ENCODE measurements around the gene FSCN2. TPM values are rescaled to one million over a fixed set of nuclear protein-coding genes. Genes with fewer than 3 reads are reported as not detected.

FSCN2 gene
- total RNA-seq (2022; extraction: Qiagen RNA extraction) = 0.59 to 1.9 TPM (median 1.4 TPM) in 5 replicates

GRCh38 chr17:81527591-81528383 is at the start of gene FSCN2:
TSS of gene FSCN2 (plus strand) at chr17:81528377. CDS start at chr17:81528532, 155 bp downstream.

GRCh38 chr17:81512562-81513371 is 15.4 kb upstream of the FSCN2 start, which contains the start of gene ACTG1:
TSS of gene ACTG1 (minus strand) at chr17:81512799. CDS start at chr17:81512354, 445 bp downstream.

GRCh38 chr17:81552244-81553017 is 24.3 kb downstream of the FSCN2 start, which contains the start of gene FAAP100:
TSS of gene FAAP100 (minus strand) at chr17:81552353. CDS start at chr17:81552330, 23 bp downstream.

Other genes with a start within 250 kb of the FSCN2 start
- gene SLC38A10, start 233.1 kb upstream of the FSCN2 start, total RNA-seq (2022; extraction: Qiagen RNA extraction) = 48.0 to 77.5 TPM (median 76.0 TPM) in 5 replicates
- gene BAHCC1, start 132.9 kb upstream of the FSCN2 start, total RNA-seq (2022; extraction: Qiagen RNA extraction) = 6.4 to 10.5 TPM (median 9.6 TPM) in 5 replicates
- 5,013 to 5,756 TPM (median 5,242 TPM) in 5 replicates for gene ACTG1, start 15.6 kb upstream of the FSCN2 start, total RNA-seq (2022; extraction: Qiagen RNA extraction)
- gene FAAP100, start 24.0 kb downstream of the FSCN2 start, total RNA-seq (2022; extraction: Qiagen RNA extraction) = 15.9 to 27.5 TPM (median 24.4 TPM) in 5 replicates
- 85.8 to 102 TPM (median 100 TPM) in 5 replicates for gene NPLOC4, start 108.7 kb downstream of the FSCN2 start, total RNA-seq (2022; extraction: Qiagen RNA extraction)
- 3.8 to 6.7 TPM (median 4.9 TPM) in 5 replicates for gene TSPAN10, start 108.8 kb downstream of the FSCN2 start, total RNA-seq (2022; extraction: Qiagen RNA extraction)
- 1.4 to 3.3 TPM (median 2.0 TPM) in 5 replicates for gene PDE6G, start 128.2 kb downstream of the FSCN2 start, total RNA-seq (2022; extraction: Qiagen RNA extraction)
- 33.6 to 64.7 TPM (median 63.2 TPM) in 5 replicates for gene OXLD1, start 138.2 kb downstream of the FSCN2 start, total RNA-seq (2022; extraction: Qiagen RNA extraction)
- gene CCDC137, start 138.4 kb downstream of the FSCN2 start, total RNA-seq (2022; extraction: Qiagen RNA extraction) = 54.3 to 69.6 TPM (median 62.0 TPM) in 5 replicates
- 49.4 to 53.7 TPM (median 50.5 TPM) in 5 replicates for gene ARL16, start 155.4 kb downstream of the FSCN2 start, total RNA-seq (2022; extraction: Qiagen RNA extraction)
- gene HGS, start 155.6 kb downstream of the FSCN2 start, total RNA-seq (2022; extraction: Qiagen RNA extraction) = 137 to 220 TPM (median 209 TPM) in 5 replicates
- 216 to 326 TPM (median 303 TPM) in 5 replicates for gene MRPL12, start 175.0 kb downstream of the FSCN2 start, total RNA-seq (2022; extraction: Qiagen RNA extraction)
- gene SLC25A10, start 183.9 kb downstream of the FSCN2 start, total RNA-seq (2022; extraction: Qiagen RNA extraction) = 28.7 to 46.5 TPM (median 44.6 TPM) in 5 replicates